ENCODE results near the gene SAPCD1. TPM values are rescaled to one million over a fixed set of nuclear protein-coding genes. Genes with fewer than 3 reads are reported as not detected.

SAPCD1 gene
- total and polyA plus RNA-seq, 10 of the 15 experiments (the other 5 are each of a cell fraction or from before 2014, with no cell fraction given), result 1.6 to 13.0 (median 5.4) TPM

DNA sequence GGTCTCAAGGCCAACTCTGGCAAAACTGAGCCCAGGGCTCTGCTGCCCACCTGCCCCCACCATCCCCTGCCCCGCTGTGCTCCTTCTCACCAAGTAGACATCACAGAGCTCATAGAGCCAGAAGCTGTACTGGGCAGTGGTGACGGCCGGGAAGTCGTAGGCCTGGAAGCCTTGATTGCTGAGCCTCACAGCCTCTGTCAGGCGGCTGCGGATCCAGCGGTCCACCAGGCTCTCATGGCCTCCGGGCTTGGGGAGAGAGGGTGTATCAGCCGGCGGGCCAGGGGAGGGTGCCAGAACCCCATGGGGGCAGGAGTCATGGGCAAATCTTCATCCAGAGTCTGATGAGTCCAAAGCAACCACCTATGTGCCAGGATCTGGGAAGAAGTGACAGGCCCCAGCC, 17.5 kb downstream of the SAPCD1 start:
- Histone ChIP-seq H2AFZ (ENCODE audit: control insufficient read depth, low read depth, low read length) (no peak overlapping the region), H3K27ac (ENCODE audit: control insufficient read depth, insufficient read depth) (no peak overlapping the region), H3K9me3 (replicated peaks; ENCODE audit: control insufficient read depth, insufficient read depth, low read length) (no peaks in the 10 kb centered on the region), H3K4me3 (no peak overlapping the region), H3K9ac (ENCODE audit: control insufficient read depth, insufficient read depth, low read length) (no peak overlapping the region), H3K79me2 (ENCODE audit: control insufficient read depth, insufficient read depth, low read length) (no peaks in the 10 kb centered on the region), H3K4me2 (ENCODE audit: control insufficient read depth, insufficient read depth) (no peak overlapping the region), H4K20me1 (ENCODE audit: control insufficient read depth, insufficient read depth) (no peaks in the 10 kb centered on the region), H3K27me3 (replicated peaks in 1 of 2; ENCODE audit: control insufficient read depth in 2 of 2, insufficient read depth in 2 of 2, low read length in 1 of 2) (no peaks in the 10 kb centered on the region), H3K4me1 (ENCODE audit: control insufficient read depth, insufficient read depth, low read length) (peaks cover 18% of the 10 kb centered on the region), H3K36me3 (ENCODE audit: control insufficient read depth in 2 of 2, insufficient read depth in 2 of 2, low read length in 1 of 2) (peaks cover 5 to 45% of the 10 kb centered on the region in 2 experiments; a peak in 3 of 4 replicates)
- SMC1A ChIA-PET (ENCODE audit: uncharacterized antibody, unreplicated experiment), result interaction anchor here (1.1 to 1.4 kb wide), 2 partner anchors 26 to 42 kb away, joined by 4 read pairs; no protein-coding TSS in a partner anchor
- in situ Hi-C loops (cut with MboI) (no loop called here), intact Hi-C loops (cut with micrococcal nuclease; ENCODE audit: unreplicated experiment) (loop anchor here (10.0 kb wide), 1 partner anchor 45 kb away; the partner anchor contains the start of gene HSPA1B)
- WGBS (ENCODE audit: insufficient coverage, insufficient replicate concordance, low lambda C conversion rate, missing lambda C conversion rate), result 96% methylated on average over 10 of the region's 10 CpGs
- no TSS peak for BruUV-seq (replicated peaks)
- DNase-seq (ENCODE audit: low read depth, low spot score) (no peak), ATAC-seq (no peak), FAIRE-seq (no peak)
- POLR2A ChIA-PET, result interaction anchor here (1.3 to 3.2 kb wide), 2 partner anchors 10 to 34 kb away, joined by 3 to 12 read pairs; partner anchors contain the start of genes HSPA1A and HSPA1L
- CTCF ChIA-PET, result interaction anchor here (1.0 to 4.1 kb wide), 2 partner anchors 11 to 15 kb away, joined by 3 to 12 read pairs; partner anchors contain the start of gene VARS1
- peak; percentile 15; the same call in 1 of the 2 replicates for TF ChIP-seq POLR2A (IDR thresholded peaks at IDR 0.05; ENCODE audit: low read depth, low read length)
- no peak for TF ChIP-seq DPF2 (IDR thresholded peaks at IDR 0.05)
- TF ChIP-seq SMAD5 (IDR thresholded peaks at IDR 0.05; ENCODE audit: low read depth), result no peak
- RAD21 ChIA-PET (ENCODE audit: unreplicated experiment), result interaction anchor here (1.3 kb wide), 1 partner anchor 83 kb away, joined by 3 read pairs; the partner anchor contains the start of gene NEU1

DNA sequence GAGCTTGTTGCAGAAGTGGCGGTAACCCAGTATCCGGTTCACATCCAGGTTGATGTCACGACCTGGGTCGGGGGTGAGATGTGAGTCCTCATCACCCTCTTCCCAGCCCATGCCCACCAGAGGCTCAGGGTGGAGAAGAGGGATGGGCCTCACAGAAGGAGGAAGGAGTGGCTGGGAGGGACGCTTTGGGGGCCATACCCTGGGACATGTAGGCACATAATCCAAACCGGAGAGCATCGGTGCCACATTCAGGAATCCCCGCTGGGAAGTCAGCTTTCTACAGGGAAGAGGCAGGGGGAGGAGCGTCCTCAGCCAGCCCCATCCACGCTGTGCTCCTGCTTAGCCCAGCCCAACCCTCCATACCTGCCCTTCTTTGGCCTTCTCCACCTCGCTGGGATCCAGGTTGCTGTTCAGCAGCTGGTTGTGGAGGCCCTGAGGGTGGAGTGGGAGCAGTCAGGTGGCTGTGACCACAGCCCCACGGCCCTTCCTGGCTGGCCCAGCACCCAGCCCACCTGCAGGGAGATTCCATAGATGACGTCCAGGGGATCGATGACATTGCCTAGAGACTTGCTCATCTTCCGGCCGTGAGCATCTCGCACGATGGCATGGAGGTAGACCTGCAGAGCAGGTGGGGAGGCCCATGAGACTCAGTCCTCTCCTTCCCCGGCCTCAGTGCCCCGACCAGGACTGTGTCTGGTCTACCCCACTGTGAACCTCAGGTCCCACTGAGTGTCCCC, 18.2 kb downstream of the SAPCD1 start:
- DNase-seq (ENCODE audit: low read depth, low spot score), result no peak
- intact Hi-C loops (cut with micrococcal nuclease; ENCODE audit: unreplicated experiment) (no loop called here), in situ Hi-C loops (cut with MboI) (no loop called here)
- H3K27me3 ChIP-seq (replicated peaks in 1 of 2; ENCODE audit: control insufficient read depth in 2 of 2, insufficient read depth in 2 of 2, low read length in 1 of 2), result no peaks in the 10 kb centered on the region
- no peak overlapping the region for H2AFZ ChIP-seq (ENCODE audit: control insufficient read depth, low read depth, low read length)
- ChIA-PET CTCF (interaction anchor here (1.0 to 4.1 kb wide), 2 partner anchors 10 to 15 kb away, joined by 3 to 12 read pairs; partner anchors contain the start of gene VARS1), POLR2A (interaction anchor here (1.3 to 3.2 kb wide), 2 partner anchors 9 to 33 kb away, joined by 3 to 12 read pairs; partner anchors contain the start of genes HSPA1A and HSPA1L), RAD21 (ENCODE audit: unreplicated experiment) (interaction anchor here (0.6 to 1.3 kb wide), 2 partner anchors 82 to 874 kb away, joined by 3 read pairs; partner anchors contain the start of gene NEU1), SMC1A (ENCODE audit: uncharacterized antibody, unreplicated experiment) (interaction anchor here (1.1 kb wide), 1 partner anchor 25 kb away, joined by 4 read pairs; no protein-coding TSS in a partner anchor)
- peaks cover 6 to 51% of the 10 kb centered on the region in 2 experiments; a peak in 3 of 4 replicates for H3K36me3 ChIP-seq (ENCODE audit: control insufficient read depth in 2 of 2, insufficient read depth in 2 of 2, low read length in 1 of 2)
- no peak overlapping the region for H3K4me3 ChIP-seq
- H3K79me2 ChIP-seq (ENCODE audit: control insufficient read depth, insufficient read depth, low read length), result no peaks in the 10 kb centered on the region
- no TSS peak for BruUV-seq (replicated peaks)
- peak; percentile 26; the same call in 1 of the 2 replicates for TF ChIP-seq POLR2A (IDR thresholded peaks at IDR 0.05; ENCODE audit: low read depth, low read length)
- TF ChIP-seq, protein P1, sequence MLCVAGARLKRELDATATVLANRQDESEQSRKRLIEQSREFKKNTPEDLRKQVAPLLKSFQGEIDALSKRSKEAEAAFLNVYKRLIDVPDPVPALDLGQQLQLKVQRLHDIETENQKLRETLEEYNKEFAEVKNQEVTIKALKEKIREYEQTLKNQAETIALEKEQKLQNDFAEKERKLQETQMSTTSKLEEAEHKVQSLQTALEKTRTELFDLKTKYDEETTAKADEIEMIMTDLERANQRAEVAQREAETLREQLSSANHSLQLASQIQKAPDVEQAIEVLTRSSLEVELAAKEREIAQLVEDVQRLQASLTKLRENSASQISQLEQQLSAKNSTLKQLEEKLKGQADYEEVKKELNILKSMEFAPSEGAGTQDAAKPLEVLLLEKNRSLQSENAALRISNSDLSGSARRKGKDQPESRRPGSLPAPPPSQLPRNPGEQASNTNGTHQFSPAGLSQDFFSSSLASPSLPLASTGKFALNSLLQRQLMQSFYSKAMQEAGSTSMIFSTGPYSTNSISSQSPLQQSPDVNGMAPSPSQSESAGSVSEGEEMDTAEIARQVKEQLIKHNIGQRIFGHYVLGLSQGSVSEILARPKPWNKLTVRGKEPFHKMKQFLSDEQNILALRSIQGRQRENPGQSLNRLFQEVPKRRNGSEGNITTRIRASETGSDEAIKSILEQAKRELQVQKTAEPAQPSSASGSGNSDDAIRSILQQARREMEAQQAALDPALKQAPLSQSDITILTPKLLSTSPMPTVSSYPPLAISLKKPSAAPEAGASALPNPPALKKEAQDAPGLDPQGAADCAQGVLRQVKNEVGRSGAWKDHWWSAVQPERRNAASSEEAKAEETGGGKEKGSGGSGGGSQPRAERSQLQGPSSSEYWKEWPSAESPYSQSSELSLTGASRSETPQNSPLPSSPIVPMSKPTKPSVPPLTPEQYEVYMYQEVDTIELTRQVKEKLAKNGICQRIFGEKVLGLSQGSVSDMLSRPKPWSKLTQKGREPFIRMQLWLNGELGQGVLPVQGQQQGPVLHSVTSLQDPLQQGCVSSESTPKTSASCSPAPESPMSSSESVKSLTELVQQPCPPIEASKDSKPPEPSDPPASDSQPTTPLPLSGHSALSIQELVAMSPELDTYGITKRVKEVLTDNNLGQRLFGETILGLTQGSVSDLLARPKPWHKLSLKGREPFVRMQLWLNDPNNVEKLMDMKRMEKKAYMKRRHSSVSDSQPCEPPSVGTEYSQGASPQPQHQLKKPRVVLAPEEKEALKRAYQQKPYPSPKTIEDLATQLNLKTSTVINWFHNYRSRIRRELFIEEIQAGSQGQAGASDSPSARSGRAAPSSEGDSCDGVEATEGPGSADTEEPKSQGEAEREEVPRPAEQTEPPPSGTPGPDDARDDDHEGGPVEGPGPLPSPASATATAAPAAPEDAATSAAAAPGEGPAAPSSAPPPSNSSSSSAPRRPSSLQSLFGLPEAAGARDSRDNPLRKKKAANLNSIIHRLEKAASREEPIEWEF (IDR thresholded peaks at IDR 0.05; ENCODE audit: insufficient replicate concordance, low read depth, low read length), result no peak
- no peak for FAIRE-seq
- no peak overlapping the region for H3K27ac ChIP-seq (ENCODE audit: control insufficient read depth, insufficient read depth)
- 82% methylated on average over 20 of the region's 20 CpGs for WGBS (ENCODE audit: insufficient coverage, insufficient replicate concordance, low lambda C conversion rate, missing lambda C conversion rate)
- H3K4me1 ChIP-seq (ENCODE audit: control insufficient read depth, insufficient read depth, low read length), result peaks cover 18% of the 10 kb centered on the region
- H3K4me2 ChIP-seq (ENCODE audit: control insufficient read depth, insufficient read depth), result no peak overlapping the region
- ATAC-seq, result no peak
- H3K9ac ChIP-seq (ENCODE audit: control insufficient read depth, insufficient read depth, low read length), result no peak overlapping the region
- H3K9me3 ChIP-seq (replicated peaks; ENCODE audit: control insufficient read depth, insufficient read depth, low read length), result no peaks in the 10 kb centered on the region
- no peaks in the 10 kb centered on the region for H4K20me1 ChIP-seq (ENCODE audit: control insufficient read depth, insufficient read depth)

Data from GM12878 (cell line).